Occipital lobe (tissue), 2 donors: ENCODE results near the gene CYP2B6. TPM values are rescaled to one million over a fixed set of nuclear protein-coding genes. Genes with fewer than 3 reads are reported as not detected.
A peak's percentile ranks its signal among the peaks of the same experiment; 100 is the strongest.
"Not testable (repeated sequence)": the region's sequence is repeated elsewhere in the genome, so short reads cannot be mapped to it uniquely, and the experiment has no call there.

Experiments used
- DNase-seq: peaks from one replicate; lab custom pipeline; 2025; lab: John Stamatoyannopoulos, UW
- total RNA-seq: library from RNA; depleted of rRNA; stranded (reverse); fragments of >200 nt; gene quantifications from one replicate; pipeline ENCODE4 v1.2.3, GENCODE V29; 2014

Gene CYP2B6
- total RNA-seq, 1 donor from 2014 or later: not detected

DNA sequence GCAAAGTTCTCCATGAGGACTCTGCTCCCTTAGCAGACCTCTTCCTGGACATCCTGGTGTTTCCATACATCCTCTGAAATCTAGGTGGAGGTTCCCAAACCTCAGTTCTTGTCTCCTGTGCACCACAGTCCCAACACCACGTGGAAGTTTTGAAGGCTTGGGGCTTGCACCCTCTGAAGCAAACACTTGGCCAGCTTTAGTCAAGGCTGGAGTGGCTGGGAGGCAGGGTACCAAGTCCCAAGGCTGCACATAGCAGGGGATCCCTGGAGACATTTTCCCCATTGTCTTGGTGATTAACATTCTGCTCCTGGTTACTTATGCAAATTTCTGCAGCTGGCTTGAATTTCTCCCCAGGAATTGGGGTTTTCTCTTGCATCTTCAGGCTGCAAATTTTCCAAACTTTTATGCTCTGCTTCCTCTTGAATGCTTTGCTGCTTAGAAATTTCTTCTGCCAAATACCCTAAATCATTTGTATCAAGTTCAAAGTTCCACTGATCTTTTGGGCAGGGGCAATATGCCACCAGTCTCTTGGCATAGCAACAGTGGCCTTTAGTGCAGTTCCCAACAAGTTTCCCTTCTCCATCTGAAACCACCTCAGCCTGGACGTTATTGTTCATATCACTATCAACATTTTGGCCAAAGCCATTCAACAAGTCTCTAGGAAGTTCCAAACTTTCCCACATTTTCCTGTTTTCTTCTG, 10.2 kb upstream of the CYP2B6 start:
- not testable (repeated sequence) for DNase-seq

- no peak for DNase-seq
These were observed 9.5 kb upstream of the CYP2B6 start for GRCh38 chr19:40981591-40981990.

DNA sequence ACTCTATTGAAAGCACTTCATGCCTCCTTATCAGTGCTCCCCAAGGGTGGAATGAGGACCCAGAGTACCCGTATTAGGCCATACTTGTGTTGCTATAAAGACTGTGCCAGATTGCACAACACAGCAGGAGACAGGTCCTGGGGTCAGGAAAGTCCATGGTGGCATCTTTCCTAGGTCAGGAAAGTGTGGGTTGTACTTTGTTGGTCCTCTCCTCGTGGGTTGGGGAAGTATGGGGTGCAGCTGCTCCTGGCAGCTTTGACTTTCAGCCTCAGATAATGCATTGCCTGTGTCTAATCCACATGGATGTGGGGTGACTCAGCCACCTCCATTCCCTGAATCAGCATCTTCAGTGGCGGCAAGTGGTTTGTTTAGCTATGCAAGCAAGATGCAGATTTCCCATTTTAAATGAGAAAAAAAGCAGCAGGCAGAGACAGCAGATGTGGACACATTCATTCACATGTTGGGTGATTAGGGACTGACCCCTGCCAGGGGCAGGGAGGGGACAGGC, 8.4 kb upstream of the CYP2B6 start:
- peak; percentile 7 for DNase-seq

GRCh38 chr19:40989453-40989852, 1.6 kb upstream of the CYP2B6 start:
- DNase-seq: no peak

DNA sequence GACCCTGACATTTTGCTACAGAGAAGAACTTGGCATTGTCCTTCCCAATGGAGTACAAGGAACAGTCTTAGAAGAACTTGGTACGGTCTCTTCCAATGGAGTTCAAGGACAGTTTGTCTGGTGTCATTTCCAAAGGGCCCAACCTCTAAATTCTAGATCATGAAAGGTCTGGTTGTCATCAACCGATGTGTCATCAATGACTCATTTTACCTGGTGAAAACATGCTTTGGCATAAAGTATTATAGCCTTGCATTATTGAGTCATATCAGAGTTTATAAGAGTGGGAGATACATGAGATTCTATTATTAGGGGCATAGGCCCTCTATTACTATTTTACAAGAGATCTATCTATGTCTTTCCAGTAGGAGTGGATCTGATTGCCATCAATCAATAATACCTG, 4.3 kb downstream of the CYP2B6 start:
- no peak for DNase-seq

GRCh38 chr19:40999018-40999417, 7.9 kb downstream of the CYP2B6 start:
- not testable (repeated sequence) for DNase-seq

GRCh38 chr19:41000310-41000737, 9.2 kb downstream of the CYP2B6 start:
- no peak for DNase-seq

DNA sequence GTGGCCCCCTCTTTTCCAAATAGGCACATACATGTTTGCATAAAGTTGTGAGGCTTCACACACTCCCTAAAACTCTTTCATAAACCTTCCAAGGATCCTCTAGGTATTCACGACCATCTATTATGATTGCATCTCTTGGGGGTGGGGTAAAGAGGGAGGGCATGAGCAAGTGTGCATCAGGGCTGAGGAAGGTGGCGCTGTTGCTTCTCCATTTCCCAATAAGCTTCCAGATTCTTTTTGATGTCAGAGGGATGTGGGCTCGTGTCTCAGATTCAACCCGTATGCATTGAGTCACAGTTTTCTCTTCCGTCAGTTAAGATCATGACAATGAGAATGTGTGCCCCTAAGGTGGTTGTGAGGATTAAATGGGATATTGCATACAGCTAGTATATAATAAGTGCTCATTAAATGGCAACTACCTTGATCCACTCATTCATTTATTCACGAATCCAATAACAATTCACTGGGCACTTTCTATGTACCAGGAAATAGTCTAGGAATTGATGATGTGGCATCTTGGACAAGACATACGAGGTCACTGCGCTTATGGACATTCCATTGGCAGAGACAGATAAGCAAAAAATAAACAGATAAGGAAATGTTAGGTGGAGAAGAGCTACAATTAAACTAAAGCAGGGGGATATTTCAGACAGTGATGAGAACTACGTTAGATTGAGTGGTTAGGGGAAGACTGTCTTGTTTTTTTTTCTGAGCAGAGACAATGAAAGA, 10.3 kb downstream of the CYP2B6 start:
- no peak for DNase-seq

DNA sequence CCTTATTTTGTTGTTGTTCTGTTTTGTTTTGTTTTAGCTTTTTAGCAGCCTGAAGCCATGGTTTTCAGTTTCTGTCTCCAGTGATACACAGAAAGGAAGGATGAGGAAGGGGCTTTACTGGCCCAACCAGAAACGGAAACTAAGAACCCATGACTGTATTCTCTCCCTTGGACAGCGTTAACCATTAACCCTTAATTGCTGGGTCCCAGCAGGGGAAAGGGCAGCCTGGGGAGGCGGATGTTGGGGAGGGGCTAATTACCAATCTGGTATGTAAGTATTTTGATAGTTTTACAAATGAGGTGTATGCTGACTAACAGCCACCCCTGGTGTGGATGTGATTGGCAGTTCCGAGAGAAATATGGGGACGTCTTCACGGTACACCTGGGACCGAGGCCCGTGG, 12.6 kb downstream of the CYP2B6 start:
- DNase-seq: not testable (repeated sequence)

- DNase-seq: no peak
These were observed 18.7 kb downstream of the CYP2B6 start for GRCh38 chr19:41009700-41010235.

DNA sequence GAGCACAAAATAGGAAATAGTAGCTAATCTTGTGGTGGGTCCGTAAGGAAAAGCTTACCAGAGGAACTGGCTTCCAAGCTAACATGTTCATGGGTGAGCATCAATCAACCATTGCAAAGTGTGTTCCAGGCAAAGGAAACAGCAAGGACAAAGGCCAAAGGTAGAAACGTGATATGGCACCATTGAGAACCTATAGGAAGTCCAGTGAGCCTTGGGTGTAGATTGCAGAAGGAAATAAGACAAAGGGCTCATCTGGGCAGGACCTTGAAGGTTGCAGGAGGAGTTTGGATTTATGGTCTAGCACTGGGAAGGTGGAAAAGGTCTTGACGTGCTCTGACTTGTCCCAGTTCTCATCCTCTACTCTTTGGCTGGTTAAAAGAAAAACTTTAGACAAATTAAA, 22.3 kb downstream of the CYP2B6 start:
- no peak for DNase-seq

GRCh38 chr19:41014643-41015042, 23.6 kb downstream of the CYP2B6 start:
- DNase-seq: no peak

- no peak for DNase-seq
These were observed 25.5 kb downstream of the CYP2B6 start for GRCh38 chr19:41016488-41017071.

GRCh38 chr19:41018736-41019290, 27.7 kb downstream of the CYP2B6 start:
- no peak for DNase-seq

DNA sequence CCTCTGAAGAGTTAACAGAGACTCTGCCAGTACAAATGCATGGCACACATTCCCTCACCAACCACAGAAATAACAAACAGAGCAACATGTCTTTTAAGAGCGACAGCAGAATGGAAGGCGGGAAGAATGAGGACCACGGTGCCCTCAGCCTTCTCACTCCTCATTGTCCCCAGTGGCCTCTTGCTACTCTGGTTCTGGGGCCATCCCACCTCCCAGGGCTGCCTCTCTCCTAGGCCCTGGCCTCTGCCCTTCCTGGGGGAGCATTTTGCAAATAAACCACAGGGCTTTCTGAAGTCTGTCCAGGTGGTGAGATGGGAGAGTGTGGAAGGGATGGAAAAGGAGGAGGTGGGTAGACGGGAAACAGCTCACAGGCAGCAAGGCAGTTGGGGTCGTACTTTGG, 28.3 kb downstream of the CYP2B6 start:
- no peak for DNase-seq

DNA sequence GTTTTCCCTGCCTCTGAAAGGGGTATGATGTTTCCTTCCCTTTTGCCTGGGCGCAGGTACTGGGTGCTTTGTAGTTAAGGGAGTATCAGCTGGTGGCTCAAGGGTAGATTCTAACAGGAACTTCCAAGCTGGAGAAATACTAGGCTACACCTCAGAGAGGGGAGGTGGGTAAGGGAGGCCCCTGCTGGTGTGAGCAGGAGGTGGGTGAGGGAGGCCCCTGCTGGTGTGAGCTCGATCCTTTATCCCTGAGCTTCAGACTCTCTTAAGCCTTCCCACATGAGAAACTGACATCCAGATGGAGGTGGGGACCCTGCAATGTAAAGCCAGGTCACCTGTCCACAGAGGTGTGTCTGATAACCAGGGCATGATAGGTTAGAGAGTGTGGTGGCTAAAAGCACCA, 32.1 kb downstream of the CYP2B6 start:
- DNase-seq: no peak

- DNase-seq: no peak
These were observed 34.3 kb downstream of the CYP2B6 start for GRCh38 chr19:41025411-41025810.

DNA sequence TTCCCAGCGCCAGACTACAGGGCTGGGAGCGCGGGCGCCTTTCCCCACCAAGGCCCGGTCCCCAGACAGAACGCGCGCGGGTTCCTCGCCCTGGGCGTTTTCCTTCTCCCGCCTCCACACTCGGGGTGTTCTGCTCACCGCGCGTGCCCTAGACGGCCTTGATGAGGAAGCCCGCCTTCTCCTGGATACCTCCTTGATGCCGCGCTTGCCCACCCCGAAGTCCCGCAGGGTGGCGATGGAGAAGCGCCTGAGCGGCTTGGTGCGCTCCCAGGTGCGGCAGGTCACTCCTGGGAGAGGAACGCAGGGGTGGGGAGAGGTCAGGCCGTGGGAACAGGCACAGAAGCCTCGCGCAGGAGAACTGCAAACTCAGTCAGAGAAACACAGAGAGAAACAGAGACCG, 34.8 kb downstream of the CYP2B6 start:
- no peak for DNase-seq

- no peak for DNase-seq
These were observed 36.3 kb downstream of the CYP2B6 start for GRCh38 chr19:41027273-41027967.

GRCh38 chr19:41029524-41030432, 38.7 kb downstream of the CYP2B6 start:
- DNase-seq: no peak
